Endothelial cell of umbilical vein (primary cell): ENCODE data around the gene MOXD1. TPM values are rescaled to one million over a fixed set of nuclear protein-coding genes. Genes with fewer than 3 reads are reported as not detected.

Experiments used
- BruUV-seq: library from RNA; stranded (reverse); fragments of 400-500 nt; replicated peaks from 2 replicates; lab custom pipeline; 2021; lab: Mats Ljungman, UMichigan
- CTCF ChIA-PET: fragments of 300-600, 350-600 bp; sonication (Branson Sonifier 250); formaldehyde crosslinking; loops from one replicate; lab custom pipeline; 2021; ENCODE audit warnings: antibody characterized with exemption, inconsistent platforms; lab: Charles Lee
- POLR2A ChIA-PET: fragments of 300-600, 350-600 bp; sonication (Branson Sonifier 250); formaldehyde crosslinking; loops from one replicate; lab custom pipeline; 2021; ENCODE audit warnings: antibody characterized with exemption, inconsistent platforms; lab: Charles Lee
- DNase-seq: peaks from one replicate; pipeline ENCODE4 v3.0.0-alpha.2; 2011; ENCODE audit warnings: low read depth, low spot score
- FAIRE-seq: peaks from 2 replicates; lab custom pipeline; 2011; peaks lifted over from hg19 to GRCh38; lab: Jason Lieb, UNC
- H2AFZ ChIP-seq: 2 replicates; pipeline ENCODE4 v1.6.0; 2012; ENCODE audit warnings: low read depth, low read length, control low read depth, inconsistent platforms
- H3K27ac ChIP-seq: 2 replicates; pipeline ENCODE4 v1.5.1; 2011; ENCODE audit warnings: low read depth, mild to moderate bottlenecking, control low read depth, low read length, moderate library complexity; ENCODE audit not compliant: insufficient read depth
- H3K27me3 ChIP-seq, 2 experiments: 2 replicates each; pipeline versions ENCODE4 v1.6.0 to v1.6.1; 2011; ENCODE audit warnings: low read length in 2 of 2, mixed read lengths in 1 of 2; ENCODE audit not compliant: control insufficient read depth in 2 of 2, insufficient read depth in 2 of 2
- H3K36me3 ChIP-seq, 2 experiments: 2 replicates in 1 of 2; 3 replicates in 1 of 2; pipeline ENCODE4 v1.5.1; 2011; ENCODE audit warnings: low read length in 2 of 2, mild to moderate bottlenecking in 1 of 2, moderate library complexity in 1 of 2; ENCODE audit not compliant: control insufficient read depth in 2 of 2, insufficient read depth in 2 of 2; ENCODE audit errors: extremely low read depth in 1 of 2
- H3K4me1 ChIP-seq: 3 replicates; pipeline ENCODE4 v1.5.1; 2011; ENCODE audit warnings: mild to moderate bottlenecking, low read length; ENCODE audit not compliant: control insufficient read depth, insufficient read depth; ENCODE audit errors: extremely low read depth
- H3K4me2 ChIP-seq: 2 replicates; pipeline ENCODE4 v1.6.1; 2011; ENCODE audit warnings: low read length, control low read depth, mixed read lengths; ENCODE audit not compliant: insufficient read depth
- H3K4me3 ChIP-seq, 3 experiments: fragments of 200-600 bp in 1 of 3; sonication (generic), shearing (Covaris generic) in 1 of 3; replicated peaks in 1 of 3; 2 replicates each; pipeline ENCODE4 v1.5.1; 2011 to 2016; ENCODE audit warnings: control low read depth in 3 of 3, low read length in 3 of 3, mild to moderate bottlenecking in 2 of 3, inconsistent platforms in 1 of 3, low read depth in 1 of 3, moderate library complexity in 1 of 3; ENCODE audit not compliant: insufficient read depth in 1 of 3
- H3K79me2 ChIP-seq: 2 replicates; pipeline ENCODE4 v1.6.0; 2012; ENCODE audit warnings: low read length, inconsistent platforms; ENCODE audit not compliant: control insufficient read depth, insufficient read depth
- H3K9ac ChIP-seq: replicated peaks from 2 replicates; pipeline ENCODE3; 2011; ENCODE audit warnings: low read length, control low read depth; ENCODE audit not compliant: insufficient read depth; ENCODE audit errors: extremely low read depth
- H3K9me1 ChIP-seq: replicated peaks from 3 replicates; pipeline ENCODE4 v1.6.0; 2011; ENCODE audit warnings: mild to moderate bottlenecking, low read length; ENCODE audit not compliant: control insufficient read depth, insufficient read depth; ENCODE audit errors: extremely low read depth
- H3K9me3 ChIP-seq: replicated peaks from 2 replicates; pipeline ENCODE4 v1.5.1; 2012; ENCODE audit warnings: low read length, inconsistent platforms; ENCODE audit not compliant: control insufficient read depth, insufficient read depth
- H4K20me1 ChIP-seq: replicated peaks from 2 replicates; pipeline ENCODE3; 2011; ENCODE audit warnings: mild to moderate bottlenecking, low read length; ENCODE audit not compliant: control insufficient read depth, insufficient read depth; ENCODE audit errors: extremely low read depth
- CTCF ChIP-seq, 2 donors: IDR thresholded peaks; 1 replicate in 1 of 2; 2 replicates in 1 of 2; pipeline ENCODE4 v1.5.1; 2011; ENCODE audit warnings: low read length in 2 of 2, mild to moderate bottlenecking in 2 of 2, moderate library complexity in 2 of 2, control low read depth in 1 of 2, inconsistent platforms in 1 of 2, low read depth in 1 of 2; ENCODE audit not compliant: insufficient read depth in 1 of 2; ENCODE audit errors: extremely low read depth in 1 of 2
- EZH2 ChIP-seq: IDR thresholded peaks from 2 replicates; pipeline ENCODE4 v1.6.1; 2012; ENCODE audit warnings: borderline replicate concordance, low read depth, mild to moderate bottlenecking, moderate library complexity, low read length, inconsistent platforms; ENCODE audit not compliant: severe bottlenecking
- FOS ChIP-seq: IDR thresholded peaks from 2 replicates; pipeline ENCODE4 v1.6.1; 2011; ENCODE audit warnings: mild to moderate bottlenecking, low read length, moderate library complexity, borderline replicate concordance; ENCODE audit not compliant: insufficient read depth
- GATA2 ChIP-seq: IDR thresholded peaks from 2 replicates; pipeline ENCODE4 v1.7.0; 2011; ENCODE audit warnings: low read depth, mild to moderate bottlenecking, moderate library complexity, mixed read lengths, low read length; ENCODE audit not compliant: insufficient read length, insufficient read depth
- POLR2A ChIP-seq: IDR thresholded peaks from 2 replicates; pipeline ENCODE4 v1.6.1; 2012; ENCODE audit warnings: low read depth, mild to moderate bottlenecking, control low read depth, low read length
- dilution Hi-C: fragments of 300-500 bp; cut with MboI; formaldehyde crosslinking; loops from one replicate; pipeline ENCODE4 v1.15.0; 2019; ENCODE audit warnings: low sequenced_read_pairs; ENCODE audit not compliant: extremely low pct_ligation_motif_present
- intact Hi-C: fragments of 100-400 bp; cut with micrococcal nuclease; formaldehyde crosslinking; loops from one replicate; pipeline ENCODE4 v1.10.0; 2022
- polyA plus RNA-seq, 4 experiments: library from polyadenylated mRNA; depleted of rRNA in 3 of 4; stranded (reverse) in 3 of 4; unstranded in 1 of 4; fragments of >200 nt; gene quantifications; 2 replicates each; pipeline versions ENCODE4 v1.2.1 to v1.2.3, GENCODE V29; 2011 to 2012; ENCODE audit warnings: missing spikeins in 1 of 4
- total RNA-seq: library from RNA; stranded (reverse); gene quantifications from 2 replicates; pipeline ENCODE4 v1.2.3, GENCODE V29; 2021
- TF ChIP-seq, protein P1 (sequence below): IDR thresholded peaks from 2 replicates; pipeline ENCODE4 v1.6.1; 2011; ENCODE audit not compliant: insufficient read depth, insufficient read length

MOXD1 gene
- total and polyA plus RNA-seq, 2 donors (not counting 3 experiments of a cell fraction or from before 2014, with no cell fraction given), result 0.01 TPM; not detected in 1

- H4K20me1 ChIP-seq, result no peaks in the 10 kb centered on the region
- no peak overlapping the region for H3K9ac ChIP-seq
- ChIA-PET CTCF (interaction anchor here (0.6 to 3.7 kb wide), 4 partner anchors 10 to 364 kb away, joined by 3 to 28 read pairs (median 3); no protein-coding TSS in a partner anchor), POLR2A (no interaction called here)
- intact Hi-C loops (no loop called here), dilution Hi-C loops (no loop called here)
- FAIRE-seq (no peak), DNase-seq (no peak)
- no peak overlapping the region for H3K4me2 ChIP-seq
- no peaks in the 10 kb centered on the region for H3K36me3 ChIP-seq
- H2AFZ ChIP-seq, result no peak overlapping the region
- no peak overlapping the region for H3K27ac ChIP-seq
- H3K4me3 ChIP-seq, result no peak overlapping the region
- no peaks in the 10 kb centered on the region for H3K9me1 ChIP-seq
- H3K4me1 ChIP-seq, result no peaks in the 10 kb centered on the region
- no TSS peak for BruUV-seq
- no peaks in the 10 kb centered on the region for H3K79me2 ChIP-seq
- H3K27me3 ChIP-seq, result peaks cover 0 to 8% of the 10 kb centered on the region in 2 experiments
- no peaks in the 10 kb centered on the region for H3K9me3 ChIP-seq
- TF ChIP-seq GATA2 (no peak), FOS (no peak), POLR2A (no peak), CTCF (IDR thresholded peaks at IDR 0.05; ENCODE audit: extremely low read depth in 1 of 2, insufficient read depth in 1 of 2, low read depth in 1 of 2, low read length in 2 of 2) (no peak), EZH2 (no peak)
- TF ChIP-seq, protein P1, sequence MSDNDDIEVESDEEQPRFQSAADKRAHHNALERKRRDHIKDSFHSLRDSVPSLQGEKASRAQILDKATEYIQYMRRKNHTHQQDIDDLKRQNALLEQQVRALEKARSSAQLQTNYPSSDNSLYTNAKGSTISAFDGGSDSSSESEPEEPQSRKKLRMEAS, result no peak
These were observed 114.2 kb downstream of the MOXD1 start for GRCh38 chr6:132287101-132287500.
